OCI-LY3 (cell line): ENCODE measurements around the gene SULF2.

Experiments
- H2AFZ ChIP-seq: fragments of 200-600, 300-600 bp; shearing (Covaris generic); 2 replicates; pipeline ENCODE4 v1.6.0; 2014; ENCODE audit warnings: antibody characterized with exemption, low read depth, low read length
- H3K27ac ChIP-seq: fragments of 200-600, 300-600 bp; sonication (generic); 2 replicates; pipeline ENCODE4 v1.5.1; 2014; ENCODE audit warnings: mild to moderate bottlenecking, low read length, moderate library complexity, mixed read lengths
- H3K27me3 ChIP-seq: fragments of 200-600, 300-600 bp; sonication (generic); 2 replicates; pipeline ENCODE4 v1.6.1; 2014; ENCODE audit warnings: low read depth, low read length, mixed read lengths
- H3K36me3 ChIP-seq: fragments of 200-600, 300-600 bp; sonication (generic); replicated peaks from 2 replicates; pipeline ENCODE3; 2014; ENCODE audit warnings: low read depth, low read length, mixed read lengths
- H3K4me1 ChIP-seq: fragments of 300-600, 200-600 bp; sonication (generic); 2 replicates; pipeline ENCODE4 v1.6.1; 2014; ENCODE audit warnings: low read length, mixed read lengths
- H3K4me2 ChIP-seq: fragments of 200-600, 300-600 bp; sonication (generic); 2 replicates; pipeline ENCODE4 v1.6.1; 2014; ENCODE audit warnings: low read length, mixed read lengths
- H3K4me3 ChIP-seq: fragments of 300-600, 200-600 bp; sonication (generic); 2 replicates; pipeline ENCODE4 v1.5.1; 2014; ENCODE audit warnings: antibody characterized with exemption, mild to moderate bottlenecking, low read length, moderate library complexity
- H3K79me2 ChIP-seq: fragments of 300-600, 200-600 bp; shearing (Covaris generic); 2 replicates; pipeline ENCODE4 v1.6.1; 2014; ENCODE audit warnings: mild to moderate bottlenecking, low read length, mixed read lengths
- H3K9ac ChIP-seq: fragments of 300-600, 200-600 bp; shearing (Covaris generic); 2 replicates; pipeline ENCODE4 v1.6.0; 2014; ENCODE audit warnings: mild to moderate bottlenecking, low read length, moderate library complexity
- H3K9me3 ChIP-seq: fragments of 200-600, 300-600 bp; shearing (Covaris generic); 2 replicates; pipeline ENCODE4 v1.6.1; 2014; ENCODE audit warnings: low read length, mixed read lengths; ENCODE audit not compliant: insufficient read depth
- H4K20me1 ChIP-seq: fragments of 200-600, 300-600 bp; sonication (generic); 2 replicates; pipeline ENCODE4 v1.6.1; 2016; ENCODE audit warnings: low read length, mixed read lengths; ENCODE audit not compliant: insufficient read depth
- CTCF ChIP-seq: fragments of 200-600, 300-600 bp; sonication (generic); IDR thresholded peaks from 2 replicates; pipeline ENCODE4 v1.5.1; 2014; ENCODE audit warnings: antibody characterized with exemption, low read length, low read depth
- EZH2phosphoT487 ChIP-seq: fragments of 200-600 bp; shearing (Covaris generic); IDR thresholded peaks from 2 replicates; pipeline ENCODE4 v1.6.1; 2018; ENCODE audit warnings: antibody characterized with exemption, mixed run types, low read depth

Gene SULF2

GRCh38 chr20:47776639-47777038 is 8.6 kb downstream of the SULF2 start:
- Histone ChIP-seq H3K27ac (no peak overlapping the region), H3K79me2 (no peaks in the 10 kb centered on the region), H2AFZ (no peak overlapping the region), H3K9ac (no peak overlapping the region), H3K36me3 (no peaks in the 10 kb centered on the region), H3K4me2 (no peak overlapping the region), H3K27me3 (peaks cover 21% of the 10 kb centered on the region), H3K4me1 (no peaks in the 10 kb centered on the region), H3K4me3 (no peak overlapping the region), H3K9me3 (no peaks in the 10 kb centered on the region), H4K20me1 (no peaks in the 10 kb centered on the region)
- TF ChIP-seq EZH2phosphoT487 (no peak), CTCF (no peak)

- no peaks in the 10 kb centered on the region for H3K4me1 ChIP-seq
- no peaks in the 10 kb centered on the region for H3K79me2 ChIP-seq
- no peak overlapping the region for H3K9ac ChIP-seq
- H3K4me2 ChIP-seq = no peak overlapping the region
- no peaks in the 10 kb centered on the region for H3K9me3 ChIP-seq
- no peaks in the 10 kb centered on the region for H3K36me3 ChIP-seq
- TF ChIP-seq CTCF = no peak
- TF ChIP-seq EZH2phosphoT487 = no peak
- H2AFZ ChIP-seq = no peak overlapping the region
- no peak overlapping the region for H3K4me3 ChIP-seq
- H4K20me1 ChIP-seq = no peaks in the 10 kb centered on the region
- H3K27ac ChIP-seq = no peak overlapping the region
- H3K27me3 ChIP-seq = peaks cover 21% of the 10 kb centered on the region
Measured at GRCh38 chr20:47775841-47776240, 9.4 kb downstream of the SULF2 start.

- Histone ChIP-seq H3K9ac (no peak overlapping the region), H3K79me2 (no peaks in the 10 kb centered on the region), H3K4me3 (no peak overlapping the region), H3K27me3 (peaks cover 21% of the 10 kb centered on the region), H3K36me3 (no peaks in the 10 kb centered on the region), H3K4me1 (no peaks in the 10 kb centered on the region), H2AFZ (no peak overlapping the region), H3K4me2 (no peak overlapping the region), H3K27ac (no peak overlapping the region), H4K20me1 (no peaks in the 10 kb centered on the region), H3K9me3 (no peaks in the 10 kb centered on the region)
- TF ChIP-seq CTCF (no peak), EZH2phosphoT487 (no peak)
Measured at GRCh38 chr20:47775039-47775438, 10.2 kb downstream of the SULF2 start.

GRCh38 chr20:47774131-47774777 is 11.0 kb downstream of the SULF2 start:
- no peaks in the 10 kb centered on the region for H3K79me2 ChIP-seq
- H4K20me1 ChIP-seq = no peaks in the 10 kb centered on the region
- H3K4me3 ChIP-seq = no peak overlapping the region
- no peak overlapping the region for H3K9ac ChIP-seq
- H3K27ac ChIP-seq = no peak overlapping the region
- no peaks in the 10 kb centered on the region for H3K9me3 ChIP-seq
- no peak overlapping the region for H3K4me2 ChIP-seq
- H3K27me3 ChIP-seq = peaks cover 21% of the 10 kb centered on the region
- no peaks in the 10 kb centered on the region for H3K36me3 ChIP-seq
- no peak overlapping the region for H2AFZ ChIP-seq
- TF ChIP-seq EZH2phosphoT487 (no peak), CTCF (no peak)
- no peaks in the 10 kb centered on the region for H3K4me1 ChIP-seq
